AG04449 (cell line): ENCODE measurements around the gene ITPKA.

Experiments used
- CTCF ChIA-PET: fragments of 350-600 bp; formaldehyde crosslinking; extraction: SDS; loops from one replicate; lab custom pipeline; 2021; ENCODE audit warnings: antibody characterized with exemption; lab: Yijun Ruan, JAX
- POLR2A ChIA-PET: fragments of 400-600, 350-600 bp; formaldehyde crosslinking; extraction: SDS; loops from one replicate; lab custom pipeline; 2020; ENCODE audit warnings: antibody characterized with exemption, inconsistent platforms; lab: Yijun Ruan, JAX
- DNase-seq: peaks from one replicate; pipeline ENCODE4 v3.0.0-alpha.2; 2010; ENCODE audit warnings: low read depth, low spot score
- H3K4me3 ChIP-seq: 2 replicates; pipeline ENCODE4 v1.5.1; 2011; ENCODE audit warnings: low read depth, mild to moderate bottlenecking, control low read depth, low read length
- TF ChIP-seq, protein P1 (sequence below): IDR thresholded peaks from one replicate; pipeline ENCODE4 v1.5.1; 2011; ENCODE audit warnings: mild to moderate bottlenecking, moderate library complexity, low read length, control low read depth, inconsistent platforms; ENCODE audit not compliant: insufficient read depth; ENCODE audit errors: missing control alignments

The ITPKA gene

DNA sequence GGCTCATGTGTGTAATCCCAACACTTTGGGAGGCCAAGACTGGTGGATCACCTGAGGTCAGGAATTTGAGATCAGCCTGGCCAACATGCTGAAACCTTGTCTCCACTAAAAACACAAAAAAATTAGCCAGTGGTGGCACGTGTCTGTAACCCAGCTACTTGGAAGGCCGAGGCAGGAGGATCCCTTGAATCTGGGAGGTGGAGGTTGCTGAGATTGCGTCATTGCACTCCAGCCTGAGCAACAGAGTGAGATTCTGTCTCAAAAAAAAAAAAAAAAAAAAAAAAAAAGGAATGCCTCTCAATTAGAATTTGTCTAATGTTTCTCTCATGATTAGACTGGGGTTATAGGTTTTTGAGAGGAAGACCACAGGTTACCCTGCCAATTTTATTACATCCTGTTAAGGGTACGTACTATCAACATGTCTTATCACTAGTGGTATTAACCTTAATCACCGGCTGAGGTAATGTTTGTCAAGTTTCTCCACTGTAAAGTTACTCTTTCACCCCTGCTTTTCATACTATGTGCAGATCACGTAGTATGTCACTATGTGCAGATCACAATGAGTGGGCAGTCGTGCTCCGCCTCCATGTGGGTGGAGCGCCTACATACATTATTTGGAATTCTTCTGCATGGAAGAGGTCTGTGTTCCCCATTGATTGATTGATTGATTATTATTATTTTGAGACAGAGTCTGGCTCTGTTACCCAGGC, 56.5 kb downstream of the ITPKA start:
- TF ChIP-seq, protein P1, sequence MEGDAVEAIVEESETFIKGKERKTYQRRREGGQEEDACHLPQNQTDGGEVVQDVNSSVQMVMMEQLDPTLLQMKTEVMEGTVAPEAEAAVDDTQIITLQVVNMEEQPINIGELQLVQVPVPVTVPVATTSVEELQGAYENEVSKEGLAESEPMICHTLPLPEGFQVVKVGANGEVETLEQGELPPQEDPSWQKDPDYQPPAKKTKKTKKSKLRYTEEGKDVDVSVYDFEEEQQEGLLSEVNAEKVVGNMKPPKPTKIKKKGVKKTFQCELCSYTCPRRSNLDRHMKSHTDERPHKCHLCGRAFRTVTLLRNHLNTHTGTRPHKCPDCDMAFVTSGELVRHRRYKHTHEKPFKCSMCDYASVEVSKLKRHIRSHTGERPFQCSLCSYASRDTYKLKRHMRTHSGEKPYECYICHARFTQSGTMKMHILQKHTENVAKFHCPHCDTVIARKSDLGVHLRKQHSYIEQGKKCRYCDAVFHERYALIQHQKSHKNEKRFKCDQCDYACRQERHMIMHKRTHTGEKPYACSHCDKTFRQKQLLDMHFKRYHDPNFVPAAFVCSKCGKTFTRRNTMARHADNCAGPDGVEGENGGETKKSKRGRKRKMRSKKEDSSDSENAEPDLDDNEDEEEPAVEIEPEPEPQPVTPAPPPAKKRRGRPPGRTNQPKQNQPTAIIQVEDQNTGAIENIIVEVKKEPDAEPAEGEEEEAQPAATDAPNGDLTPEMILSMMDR, result no peak
- H3K4me3 ChIP-seq, result no peak overlapping the region
- ChIA-PET POLR2A (no interaction called here), CTCF (interaction anchor here (1.4 to 3.5 kb wide), 2 partner anchors 7 to 222 kb away, joined by 3 to 12 read pairs; no protein-coding TSS in a partner anchor)
- no peak for DNase-seq
